Neuronal stem cell (in vitro differentiated cells): ENCODE data around the gene ARHGEF1.
"Not testable (repeated sequence)": the region's sequence is repeated elsewhere in the genome, so short reads cannot be mapped to it uniquely, and the experiment has no call there.

Experiments used
- DNase-seq: peaks from one replicate; pipeline ENCODE4 v3.0.0-alpha.2; 2013; ENCODE audit warnings: low spot score
- H2AFZ ChIP-seq: one replicate; pipeline ENCODE4 v1.6.1; 2013; ENCODE audit warnings: mild to moderate bottlenecking, low read length, inconsistent platforms
- H2AK5ac ChIP-seq: 2 replicates; pipeline ENCODE4 v1.6.1; 2013; ENCODE audit warnings: low read depth, mild to moderate bottlenecking, inconsistent platforms, low read length, moderate library complexity, mixed read lengths
- H2BK120ac ChIP-seq: 2 replicates; pipeline ENCODE4 v1.6.1; 2013; ENCODE audit warnings: low read depth, mild to moderate bottlenecking, inconsistent platforms, low read length, moderate library complexity, mixed read lengths
- H2BK12ac ChIP-seq: one replicate; pipeline ENCODE4 v1.6.1; 2013; ENCODE audit warnings: low read length, inconsistent platforms
- H2BK15ac ChIP-seq: 2 replicates; pipeline ENCODE4 v1.6.1; 2013; ENCODE audit warnings: mild to moderate bottlenecking, low read length, inconsistent platforms, mixed read lengths
- H2BK5ac ChIP-seq: one replicate; pipeline ENCODE4 v1.6.1; 2013; ENCODE audit warnings: inconsistent platforms, mild to moderate bottlenecking, low read length, moderate library complexity
- H3K14ac ChIP-seq: one replicate; pipeline ENCODE4 v1.6.1; 2013; ENCODE audit warnings: low read length, inconsistent platforms
- H3K18ac ChIP-seq: 2 replicates; pipeline ENCODE4 v1.6.1; 2013; ENCODE audit warnings: low read length, inconsistent platforms
- H3K23ac ChIP-seq: 2 replicates; pipeline ENCODE4 v1.6.1; 2013; ENCODE audit warnings: low read depth, mild to moderate bottlenecking, mixed read lengths, low read length, inconsistent platforms; ENCODE audit not compliant: poor library complexity
- H3K27ac ChIP-seq: replicated peaks from 3 replicates; pipeline ENCODE4 v1.5.1; 2013; ENCODE audit warnings: low read length, inconsistent platforms
- H3K27me3 ChIP-seq, 3 experiments: 2 replicates each; pipeline ENCODE4 v1.6.1; 2013; ENCODE audit warnings: low read length in 3 of 3, mild to moderate bottlenecking in 2 of 3, inconsistent platforms in 1 of 3, low read depth in 1 of 3, mixed read lengths in 1 of 3, moderate library complexity in 1 of 3; ENCODE audit not compliant: control insufficient read depth in 3 of 3, insufficient read depth in 3 of 3
- H3K36me3 ChIP-seq, 2 donors: replicated peaks in 1 of 2; 2 replicates each; pipeline ENCODE4 v1.6.1; 2013; ENCODE audit warnings: low read length in 2 of 2; ENCODE audit not compliant: control insufficient read depth in 2 of 2, insufficient read depth in 2 of 2
- H3K4ac ChIP-seq: 2 replicates; pipeline ENCODE4 v1.6.1; 2013; ENCODE audit warnings: inconsistent platforms, mild to moderate bottlenecking, low read length, moderate library complexity
- H3K4me1 ChIP-seq, 2 donors: 1 replicate in 1 of 2; 2 replicates in 1 of 2; pipeline ENCODE4 v1.6.1; 2013; ENCODE audit warnings: low read length in 2 of 2, low read depth in 1 of 2; ENCODE audit not compliant: control insufficient read depth in 2 of 2, insufficient read depth in 1 of 2
- H3K4me2 ChIP-seq: one replicate; pipeline ENCODE4 v1.6.1; 2013; ENCODE audit warnings: mild to moderate bottlenecking, low read length, inconsistent platforms; ENCODE audit not compliant: insufficient read depth, poor library complexity, severe bottlenecking
- H3K4me3 ChIP-seq, 2 donors: 2 replicates each; pipeline ENCODE4 v1.5.1; 2013; ENCODE audit warnings: low read length in 2 of 2, mild to moderate bottlenecking in 2 of 2, inconsistent platforms in 1 of 2, moderate library complexity in 1 of 2
- H3K79me1 ChIP-seq: one replicate; pipeline ENCODE4 v1.6.1; 2013; ENCODE audit warnings: low read depth, mild to moderate bottlenecking, inconsistent platforms, low read length, moderate library complexity
- H3K9ac ChIP-seq: one replicate; pipeline ENCODE4 v1.6.1; 2013; ENCODE audit warnings: mild to moderate bottlenecking, low read depth, low read length, inconsistent platforms; ENCODE audit not compliant: poor library complexity
- H3K9me3 ChIP-seq, 2 donors: replicated peaks in 1 of 2; 2 replicates each; pipeline versions ENCODE3 to v1.6.1; 2013; ENCODE audit warnings: low read length in 2 of 2, mild to moderate bottlenecking in 2 of 2, inconsistent platforms in 1 of 2, low read depth in 1 of 2, mixed read lengths in 1 of 2, moderate library complexity in 1 of 2; ENCODE audit not compliant: control insufficient read depth in 2 of 2, insufficient read depth in 1 of 2
- H4K8ac ChIP-seq: one replicate; pipeline ENCODE4 v1.6.1; 2013; ENCODE audit warnings: low read depth, mild to moderate bottlenecking, inconsistent platforms, low read length, moderate library complexity
- H4K91ac ChIP-seq: one replicate; pipeline ENCODE4 v1.6.1; 2013; ENCODE audit warnings: low read length, low read depth, mild to moderate bottlenecking, inconsistent platforms; ENCODE audit not compliant: poor library complexity
- WGBS, 2 donors: extraction: QIAGEN DNeasy Blood & Tissue Kit; methylation state at CpG; one replicate each; pipeline ENCODE4 v1.1.7; 2013; ENCODE audit warnings: missing lambda C conversion rate in 2 of 2, mixed read lengths in 1 of 2; ENCODE audit not compliant: insufficient read length in 2 of 2, insufficient replicate concordance in 1 of 2; ENCODE audit errors: extremely low coverage in 2 of 2; 5-methylcytosine and 5-hydroxymethylcytosine counted together

Gene ARHGEF1

GRCh38 chr19:41912899-41913537 is 30.0 kb downstream of the ARHGEF1 start:
- H2AFZ ChIP-seq: no peak overlapping the region
- H2AK5ac ChIP-seq: no peak overlapping the region
- H2BK12ac ChIP-seq: no peak overlapping the region
- DNase-seq: no peak
- H3K4ac ChIP-seq: no peak overlapping the region
- peak overlapping the region; percentile 48 for H3K18ac ChIP-seq
- H2BK15ac ChIP-seq: peak overlapping the region; percentile 37
- no CpG with 5 or more reads among the region's 51 CpGs for WGBS, 2 donors
- H3K9ac ChIP-seq: peak overlapping the region; percentile 60
- H2BK120ac ChIP-seq: no peak overlapping the region
- H3K14ac ChIP-seq: no peak overlapping the region
- peak overlapping the region; percentile 40 for H3K4me2 ChIP-seq
- H3K23ac ChIP-seq: no peak overlapping the region
- peaks cover 38 to 81% (median 68%) of the 10 kb centered on the region in 3 experiments for H3K27me3 ChIP-seq
- peaks cover 0 to 1% of the 10 kb centered on the region in 2 donors for H3K36me3 ChIP-seq
- H3K4me1 ChIP-seq: peaks cover 0 to 4% of the 10 kb centered on the region in 2 donors
- H3K79me1 ChIP-seq: peaks cover 1% of the 10 kb centered on the region
- H3K27ac ChIP-seq: no peak overlapping the region
- H2BK5ac ChIP-seq: no peak overlapping the region
- H3K4me3 ChIP-seq: no peak overlapping the region
- H3K9me3 ChIP-seq: peaks cover 0 to 7% of the 10 kb centered on the region in 2 donors
- no peak overlapping the region for H4K91ac ChIP-seq
- H4K8ac ChIP-seq: no peak overlapping the region

GRCh38 chr19:41913538-41914423 is 30.8 kb downstream of the ARHGEF1 start:
- Histone ChIP-seq H3K9ac (no peak overlapping the region), H3K9me3 (peaks cover 0 to 14% of the 10 kb centered on the region in 2 donors), H2AK5ac (no peak overlapping the region), H2BK120ac (no peak overlapping the region), H3K27ac (no peak overlapping the region), H3K4me1 (peaks cover 0 to 5% of the 10 kb centered on the region in 2 donors), H4K8ac (no peak overlapping the region), H2BK15ac (no peak overlapping the region), H2AFZ (no peak overlapping the region), H2BK5ac (no peak overlapping the region), H3K4me2 (no peak overlapping the region), H3K36me3 (peaks cover 0 to 4% of the 10 kb centered on the region in 2 donors), H3K4ac (no peak overlapping the region), H3K14ac (peak overlapping the region; percentile 38), H3K23ac (no peak overlapping the region), H3K79me1 (peaks cover 3% of the 10 kb centered on the region), H4K91ac (no peak overlapping the region), H3K18ac (no peak overlapping the region), H2BK12ac (no peak overlapping the region), H3K27me3 (peaks cover 38 to 89% (median 73%) of the 10 kb centered on the region in 3 experiments), H3K4me3 (no peak overlapping the region)
- no peak for DNase-seq
- no CpG with 5 or more reads among the region's 21 CpGs for WGBS, 2 donors

DNA sequence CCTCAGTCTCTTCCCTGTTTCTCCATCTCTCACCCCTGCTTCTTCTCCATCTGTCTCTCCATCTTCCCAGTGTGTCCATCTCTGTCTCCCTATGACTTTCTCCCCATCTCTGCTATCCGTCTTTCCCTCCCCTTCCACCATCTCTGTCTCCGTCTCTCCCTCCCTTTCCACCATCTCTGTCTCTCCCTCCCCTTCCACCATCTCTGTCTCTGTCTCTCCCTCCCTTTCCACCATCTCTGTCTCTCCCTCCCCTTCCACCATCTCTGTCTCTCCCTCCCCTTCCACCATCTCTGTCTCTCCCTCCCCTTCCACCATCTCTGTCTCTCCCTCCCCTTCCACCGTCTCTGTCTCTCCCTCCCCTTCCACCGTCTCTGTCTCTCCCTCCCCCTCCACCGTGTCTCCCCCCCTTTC is 31.4 kb downstream of the ARHGEF1 start:
- not testable (repeated sequence) for H3K4me1 ChIP-seq, H2BK12ac ChIP-seq, H2BK15ac ChIP-seq, H3K79me1 ChIP-seq, H3K4me2 ChIP-seq, H3K9ac ChIP-seq, H3K23ac ChIP-seq, H3K4ac ChIP-seq, H2AFZ ChIP-seq, DNase-seq, H3K27ac ChIP-seq, H3K4me3 ChIP-seq, H2BK120ac ChIP-seq, H4K8ac ChIP-seq, H3K36me3 ChIP-seq, H2AK5ac ChIP-seq, H3K18ac ChIP-seq, H3K14ac ChIP-seq, H2BK5ac ChIP-seq, H4K91ac ChIP-seq
- no CpG with 5 or more reads among the region's 5 CpGs for WGBS, 2 donors
- peaks cover 0 to 16% of the 10 kb centered on the region in 2 donors for H3K9me3 ChIP-seq
- H3K27me3 ChIP-seq: peaks cover 38 to 95% (median 78%) of the 10 kb centered on the region in 3 experiments
